Measurements from ENCODE around the gene PALLD. TPM values are rescaled to one million over a fixed set of nuclear protein-coding genes. Genes with fewer than 3 reads are reported as not detected.

PALLD gene
- total RNA-seq, 2 experiments from 2014 or later: 2.4 to 2.8 TPM

DNA sequence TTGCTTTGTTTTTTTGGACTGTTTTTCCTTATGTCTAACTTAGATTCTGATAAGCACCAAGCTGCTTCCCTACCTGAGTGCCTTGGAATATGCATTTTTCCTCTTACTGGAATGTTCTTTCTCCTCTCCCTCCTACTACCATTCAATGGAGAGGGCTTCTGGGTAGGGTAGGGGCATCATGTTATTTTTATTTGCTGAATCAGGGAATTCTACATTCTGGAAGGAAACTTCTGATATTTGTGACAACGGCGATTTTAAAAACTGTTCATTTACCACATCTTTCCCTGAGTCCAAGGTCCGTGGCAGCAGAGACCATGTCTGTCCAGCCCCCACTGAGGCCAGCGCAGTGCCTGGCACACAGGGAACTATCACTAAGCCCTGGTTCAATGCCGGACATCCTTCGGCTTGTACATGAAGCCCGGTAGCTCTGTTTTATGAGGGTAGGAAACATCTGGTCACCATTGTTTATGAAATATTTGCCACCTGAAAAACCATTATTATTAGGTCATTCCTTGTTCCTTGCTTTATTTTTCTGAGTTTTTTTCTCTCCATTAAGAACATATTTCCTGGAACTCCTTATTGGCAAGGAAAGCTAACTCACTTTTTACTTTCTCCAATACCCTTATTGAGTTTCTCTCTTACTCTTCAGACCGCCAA, 57.0 kb downstream of the PALLD start:
- H3K9me3 Mint-ChIP-seq: no peaks in the 10 kb centered on the region
- POLR2A ChIA-PET: interaction anchor here (0.6 kb wide), 1 partner anchor 38 kb away, joined by 3 read pairs; no protein-coding TSS in a partner anchor
- no peak overlapping the region for H3K27ac Mint-ChIP-seq
- no peak for DNase-seq
- no peak overlapping the region for H3K4me3 Mint-ChIP-seq
- H3K4me1 Mint-ChIP-seq: no peaks in the 10 kb centered on the region
- CTCF ChIA-PET: no interaction called here
- no peaks in the 10 kb centered on the region for H3K36me3 Mint-ChIP-seq (ENCODE audit: low read depth)
- H3K27me3 Mint-ChIP-seq: peaks cover 18% of the 10 kb centered on the region

DNA sequence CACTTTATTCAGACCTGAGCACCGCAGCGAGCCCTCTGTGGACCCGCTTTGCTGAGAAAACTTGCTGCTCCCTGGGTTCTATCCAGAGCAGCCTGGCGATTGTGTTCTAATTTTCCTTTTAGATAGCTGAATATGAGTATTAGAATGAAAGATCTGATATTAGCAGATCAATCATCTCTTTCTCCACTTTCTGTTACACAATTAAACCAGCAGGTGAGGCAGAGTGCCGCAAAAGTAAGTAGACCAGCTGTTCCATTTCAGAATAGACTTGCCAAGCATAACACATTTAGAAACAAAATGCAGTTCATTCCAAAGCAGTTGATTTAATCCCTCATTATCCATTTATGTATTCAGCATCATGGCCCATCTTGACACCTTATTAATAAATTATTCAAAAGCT, 58.6 kb downstream of the PALLD start:
- no peak overlapping the region for H3K4me3 Mint-ChIP-seq
- H3K27me3 Mint-ChIP-seq: peaks cover 21% of the 10 kb centered on the region
- CTCF ChIA-PET: no interaction called here

DNA sequence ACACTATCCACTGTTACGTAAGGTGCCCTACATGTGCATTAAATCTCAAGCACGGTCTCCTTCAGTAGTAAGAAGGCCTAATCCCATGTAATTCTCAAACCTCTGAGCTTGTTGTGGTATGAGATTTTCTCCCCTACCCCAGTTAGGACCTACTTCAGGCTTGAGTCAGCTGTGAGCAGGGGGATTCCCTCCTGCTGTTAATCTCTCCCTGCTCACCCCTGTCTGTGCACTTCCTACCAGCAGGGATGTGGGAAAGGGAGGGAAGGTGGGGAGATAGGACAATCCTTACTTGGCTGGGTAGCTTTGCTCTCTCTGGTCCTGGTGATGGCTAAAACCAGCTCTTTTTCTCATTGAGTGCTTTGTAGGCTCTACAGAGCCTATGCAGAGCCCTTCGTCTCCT, 60.8 kb downstream of the PALLD start:
- Mint-ChIP-seq H3K27me3 (peaks cover 19% of the 10 kb centered on the region), H3K4me1 (no peaks in the 10 kb centered on the region), H3K36me3 (ENCODE audit: low read depth) (no peaks in the 10 kb centered on the region), H3K27ac (no peak overlapping the region), H3K9me3 (no peaks in the 10 kb centered on the region), H3K4me3 (no peak overlapping the region)
- ChIA-PET POLR2A (no interaction called here), CTCF (no interaction called here)
- DNase-seq: no peak

More for the DNA sequence above, 58.6 kb downstream of the PALLD start:
- Mint-ChIP-seq H3K9me3 (no peaks in the 10 kb centered on the region), H3K36me3 (ENCODE audit: low read depth) (no peaks in the 10 kb centered on the region), H3K27ac (no peak overlapping the region), H3K4me1 (no peaks in the 10 kb centered on the region)
- POLR2A ChIA-PET: no interaction called here
- no peak for DNase-seq

DNA sequence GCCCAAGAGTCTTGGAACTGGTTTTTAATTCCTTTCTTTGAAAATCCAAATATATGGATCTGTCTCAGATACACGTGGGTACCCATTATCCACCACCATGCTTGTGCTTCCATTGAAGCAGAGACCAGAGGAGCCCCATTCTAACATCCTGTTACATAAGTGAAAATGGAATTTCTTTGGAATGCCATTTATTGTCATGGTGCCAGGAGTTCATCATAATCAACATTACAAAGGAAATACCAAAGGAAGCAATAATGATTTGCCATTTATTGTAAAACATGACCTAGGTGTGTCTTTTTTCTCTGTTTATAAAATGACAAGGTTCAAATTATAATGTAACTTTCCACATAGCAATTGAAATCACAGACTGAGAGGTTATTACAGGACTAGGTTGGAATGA, 61.7 kb downstream of the PALLD start:
- Mint-ChIP-seq H3K9me3 (no peaks in the 10 kb centered on the region), H3K4me3 (no peak overlapping the region), H3K27ac (no peak overlapping the region), H3K4me1 (no peaks in the 10 kb centered on the region), H3K36me3 (ENCODE audit: low read depth) (no peaks in the 10 kb centered on the region), H3K27me3 (peaks cover 21% of the 10 kb centered on the region)
- CTCF ChIA-PET: no interaction called here
- POLR2A ChIA-PET: no interaction called here
- no peak for DNase-seq

DNA sequence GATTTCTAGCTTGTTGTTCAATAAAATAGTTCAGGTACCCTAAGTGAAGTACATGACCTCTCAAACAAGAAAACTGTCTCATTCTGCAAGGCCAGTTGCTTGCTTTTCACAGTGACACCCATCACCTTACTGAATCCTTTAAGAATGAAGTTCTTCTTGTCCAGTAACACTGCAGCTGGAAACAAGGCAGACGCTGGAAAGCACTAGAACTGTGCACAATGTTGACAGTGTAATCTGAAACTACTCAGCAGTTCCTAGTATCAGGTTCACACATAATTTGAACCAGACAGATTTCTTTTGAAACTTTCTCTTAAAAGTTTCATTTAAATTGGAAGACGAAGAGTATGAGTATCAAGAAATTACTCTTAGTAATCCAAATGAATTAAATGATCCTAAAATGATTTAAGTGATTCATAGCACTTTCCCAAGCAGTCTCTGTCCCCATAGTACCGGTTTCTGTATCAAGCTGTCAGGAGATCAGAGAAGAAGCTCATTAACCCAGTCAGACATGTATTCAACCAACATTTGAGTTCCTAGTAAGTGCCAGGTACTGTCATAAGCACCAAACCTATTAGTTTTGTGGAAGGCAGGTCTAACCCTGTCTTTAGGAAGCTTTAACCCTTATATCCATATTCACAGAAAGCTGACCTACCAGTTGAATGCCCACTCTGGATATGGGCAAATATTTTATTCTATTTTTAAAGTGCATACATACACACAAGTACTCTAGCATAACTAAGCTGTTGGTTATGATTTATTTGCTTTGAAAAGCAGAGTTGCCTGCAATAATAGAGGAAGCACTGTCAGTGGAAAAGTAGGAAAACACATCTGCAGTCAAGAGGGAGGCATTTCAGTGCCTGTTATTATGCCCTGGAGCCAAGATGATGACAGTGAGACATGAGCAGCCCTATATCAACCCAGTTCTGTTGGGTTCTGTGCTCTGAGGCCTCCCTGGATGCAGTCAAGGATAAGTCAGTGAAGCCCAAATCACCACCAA, 63.6 kb downstream of the PALLD start:
- H3K27ac Mint-ChIP-seq: no peak overlapping the region
- H3K9me3 Mint-ChIP-seq: no peaks in the 10 kb centered on the region
- H3K27me3 Mint-ChIP-seq: peaks cover 15% of the 10 kb centered on the region
- H3K4me1 Mint-ChIP-seq: no peaks in the 10 kb centered on the region
- no peaks in the 10 kb centered on the region for H3K36me3 Mint-ChIP-seq (ENCODE audit: low read depth)
- H3K4me3 Mint-ChIP-seq: no peak overlapping the region
- CTCF ChIA-PET: interaction anchor here (1.6 kb wide), 1 partner anchor 8 kb away, joined by 4 read pairs; no protein-coding TSS in a partner anchor
- POLR2A ChIA-PET: no interaction called here
- no peak for DNase-seq

DNA sequence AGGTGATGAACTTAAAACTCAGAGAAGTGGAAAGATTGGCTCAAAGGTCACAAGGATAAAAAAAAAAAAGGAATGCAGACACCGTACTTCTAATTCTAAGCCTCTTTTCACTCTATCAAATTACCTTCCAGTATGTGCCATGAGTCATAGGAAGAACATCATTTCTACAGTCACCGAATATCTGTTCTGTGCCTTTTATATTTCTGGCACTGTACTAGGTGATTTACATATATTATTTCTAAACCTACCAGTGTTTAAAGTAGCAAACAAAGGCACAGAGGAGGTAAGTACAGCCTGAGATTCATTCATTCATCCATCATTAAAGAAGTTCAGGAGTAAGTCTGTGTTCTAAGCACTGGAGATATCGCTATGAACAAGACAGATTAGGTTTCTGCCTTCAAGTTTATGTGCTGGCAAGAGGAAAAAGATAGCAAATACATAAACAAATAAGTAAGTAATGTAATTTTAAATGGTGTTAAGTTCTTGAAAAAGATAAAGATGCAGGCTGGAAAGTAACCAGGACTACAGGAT, 65.3 kb downstream of the PALLD start:
- ChIA-PET POLR2A (no interaction called here), CTCF (no interaction called here)
- H3K27me3 Mint-ChIP-seq: peaks cover 13% of the 10 kb centered on the region
- H3K4me3 Mint-ChIP-seq: no peak overlapping the region
- no peaks in the 10 kb centered on the region for H3K36me3 Mint-ChIP-seq (ENCODE audit: low read depth)
- H3K4me1 Mint-ChIP-seq: no peaks in the 10 kb centered on the region
- DNase-seq: no peak
- H3K27ac Mint-ChIP-seq: no peak overlapping the region
- no peaks in the 10 kb centered on the region for H3K9me3 Mint-ChIP-seq

DNA sequence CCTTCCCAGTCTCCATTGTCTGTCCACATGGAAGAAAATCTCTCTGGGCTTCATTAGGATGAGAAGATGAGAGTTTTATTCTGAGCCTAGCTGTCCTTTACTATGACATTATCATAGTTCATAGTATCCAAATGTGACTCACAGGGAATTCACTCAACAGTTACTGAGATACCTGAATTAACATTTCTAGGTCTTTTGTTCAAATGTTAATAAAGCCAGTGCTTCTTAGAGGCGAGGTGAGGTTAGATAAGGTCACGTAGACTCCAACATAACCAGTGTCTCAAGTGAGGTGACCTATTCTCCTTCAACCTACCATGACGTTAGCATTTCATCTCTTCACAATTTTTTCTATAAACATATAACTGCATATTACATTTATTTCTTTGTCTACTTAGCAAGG, 67.2 kb downstream of the PALLD start:
- CTCF ChIA-PET: no interaction called here
- POLR2A ChIA-PET: no interaction called here
- Mint-ChIP-seq H3K4me3 (no peak overlapping the region), H3K27me3 (peaks cover 9% of the 10 kb centered on the region), H3K9me3 (no peaks in the 10 kb centered on the region), H3K27ac (no peak overlapping the region), H3K4me1 (no peaks in the 10 kb centered on the region), H3K36me3 (ENCODE audit: low read depth) (no peaks in the 10 kb centered on the region)
- DNase-seq: no peak

DNA sequence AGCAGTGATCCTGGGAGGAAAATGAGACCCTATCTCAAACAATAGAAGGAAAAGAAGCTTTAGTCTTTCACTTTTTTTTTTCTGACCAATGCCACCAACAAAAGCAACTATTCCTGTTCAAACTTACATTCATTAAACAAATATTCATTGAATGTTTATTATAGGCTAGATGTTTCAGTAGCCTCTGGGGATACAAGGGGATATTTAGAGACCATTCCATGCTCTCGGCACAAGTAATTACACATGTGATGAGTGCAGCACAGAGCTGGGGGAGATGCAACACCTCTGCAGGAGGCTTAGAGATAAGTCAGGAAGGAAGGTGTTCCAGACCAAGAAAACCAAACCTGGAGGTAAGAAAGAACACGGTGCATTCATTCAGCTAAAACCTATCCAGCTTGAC, 68.3 kb downstream of the PALLD start:
- DNase-seq: no peak
- H3K27me3 Mint-ChIP-seq: peaks cover 12% of the 10 kb centered on the region
- no peaks in the 10 kb centered on the region for H3K4me1 Mint-ChIP-seq
- no peak overlapping the region for H3K27ac Mint-ChIP-seq
- H3K36me3 Mint-ChIP-seq (ENCODE audit: low read depth): no peaks in the 10 kb centered on the region
- no peak overlapping the region for H3K4me3 Mint-ChIP-seq
- no peaks in the 10 kb centered on the region for H3K9me3 Mint-ChIP-seq
- ChIA-PET POLR2A (no interaction called here), CTCF (interaction anchor here (0.6 kb wide), 1 partner anchor 436 kb away, joined by 4 read pairs; no protein-coding TSS in a partner anchor)

DNA sequence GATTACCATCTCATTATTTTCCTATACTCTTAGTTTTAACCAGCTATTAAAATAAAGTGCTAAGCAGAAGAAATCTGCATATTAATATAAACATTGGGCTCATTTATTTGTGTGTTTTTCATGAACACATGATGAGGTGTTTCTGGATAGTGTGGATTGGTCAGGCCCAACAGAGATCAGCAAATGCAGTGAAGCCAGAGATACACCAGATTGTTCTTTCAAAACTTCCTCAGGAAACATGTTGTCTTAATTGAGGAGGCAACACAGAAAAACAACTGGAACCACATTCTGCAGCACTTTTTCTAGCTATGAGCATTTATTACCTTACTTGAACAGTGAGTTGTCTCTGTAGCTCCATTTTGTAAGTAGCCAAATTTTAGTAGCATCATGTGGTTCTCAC, 69.9 kb downstream of the PALLD start:
- peaks cover 13% of the 10 kb centered on the region for H3K27me3 Mint-ChIP-seq
- no peaks in the 10 kb centered on the region for H3K9me3 Mint-ChIP-seq
- no peaks in the 10 kb centered on the region for H3K4me1 Mint-ChIP-seq
- no peak overlapping the region for H3K27ac Mint-ChIP-seq
- POLR2A ChIA-PET: interaction anchor here (0.6 kb wide), 1 partner anchor 472 kb away, joined by 3 read pairs; no protein-coding TSS in a partner anchor
- CTCF ChIA-PET: interaction anchor here (1.3 to 1.5 kb wide), 2 partner anchors 19 to 57 kb away, joined by 3 read pairs; no protein-coding TSS in a partner anchor
- no peaks in the 10 kb centered on the region for H3K36me3 Mint-ChIP-seq (ENCODE audit: low read depth)
- DNase-seq: no peak
- H3K4me3 Mint-ChIP-seq: no peak overlapping the region

DNA sequence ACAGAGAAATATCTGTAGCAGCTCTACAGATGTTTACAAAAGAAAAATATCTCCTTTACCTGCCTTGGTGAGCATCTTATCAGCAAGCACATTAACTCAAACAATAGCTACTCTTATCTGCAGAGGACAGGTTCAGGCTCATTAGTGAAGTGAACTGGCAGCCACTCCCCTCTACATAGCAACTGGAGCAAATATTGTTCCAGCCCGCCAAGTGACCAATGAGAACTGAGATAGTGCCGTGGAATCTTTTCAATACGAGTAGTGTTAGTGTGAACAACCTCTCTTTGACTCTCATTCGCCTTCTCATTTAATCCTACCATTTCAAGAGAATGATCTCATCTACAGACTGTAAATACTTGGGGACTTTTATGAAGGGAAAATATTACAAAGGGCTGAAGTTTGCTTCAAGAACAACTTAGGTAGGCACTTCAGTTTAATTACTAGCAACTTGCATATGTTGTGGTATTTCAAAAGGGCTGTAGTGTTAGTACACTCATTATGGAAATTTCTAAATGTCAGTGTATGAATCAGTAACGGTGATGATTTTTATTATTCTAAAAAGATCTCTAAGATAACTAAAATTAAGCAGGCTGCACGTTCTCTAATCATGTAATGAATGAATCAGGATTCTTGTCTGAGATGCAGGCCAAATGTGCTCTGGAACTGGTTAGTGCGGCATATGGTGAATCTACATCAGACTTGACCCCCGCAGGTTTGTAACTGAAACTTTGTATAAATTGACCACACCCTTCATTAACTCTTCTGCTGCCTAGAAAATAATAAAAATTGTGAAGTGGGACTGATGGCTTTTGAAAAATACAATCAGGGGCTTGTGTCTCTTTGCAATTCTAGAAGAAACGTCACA, 72.4 kb downstream of the PALLD start:
- CTCF ChIA-PET: interaction anchor here (0.6 kb wide), 1 partner anchor 24 kb away, joined by 5 read pairs; no protein-coding TSS in a partner anchor
- H3K4me3 Mint-ChIP-seq: no peak overlapping the region
- H3K27ac Mint-ChIP-seq: no peak overlapping the region
- H3K9me3 Mint-ChIP-seq: no peaks in the 10 kb centered on the region
- H3K4me1 Mint-ChIP-seq: no peaks in the 10 kb centered on the region
- DNase-seq: no peak
- POLR2A ChIA-PET: no interaction called here
- H3K27me3 Mint-ChIP-seq: peaks cover 6% of the 10 kb centered on the region
- H3K36me3 Mint-ChIP-seq (ENCODE audit: low read depth): no peaks in the 10 kb centered on the region

DNA sequence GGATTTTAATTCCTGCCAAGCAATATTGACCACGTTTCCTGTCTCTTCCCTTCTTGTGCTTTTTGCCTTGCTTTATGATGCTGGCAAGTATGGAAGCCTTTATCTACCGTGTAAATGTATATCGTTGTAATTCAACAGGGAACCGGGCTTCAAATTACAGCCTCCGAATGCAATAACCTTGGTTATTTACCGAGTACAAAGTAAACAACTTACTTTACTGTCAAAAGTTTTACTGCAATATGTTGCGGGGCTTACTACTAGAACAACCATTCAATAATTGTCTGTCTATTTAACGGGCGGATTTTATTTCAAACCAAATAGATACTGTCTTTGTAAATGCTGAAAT, 73.1 kb downstream of the PALLD start:
- H3K9me3 Mint-ChIP-seq: peaks cover under 1% of the 10 kb centered on the region
- peaks cover 6% of the 10 kb centered on the region for H3K27me3 Mint-ChIP-seq
- no peak overlapping the region for H3K4me3 Mint-ChIP-seq
- H3K36me3 Mint-ChIP-seq (ENCODE audit: low read depth): no peaks in the 10 kb centered on the region
- POLR2A ChIA-PET: no interaction called here
- no peaks in the 10 kb centered on the region for H3K4me1 Mint-ChIP-seq
- no peak overlapping the region for H3K27ac Mint-ChIP-seq
- CTCF ChIA-PET: no interaction called here
- DNase-seq: no peak

DNA sequence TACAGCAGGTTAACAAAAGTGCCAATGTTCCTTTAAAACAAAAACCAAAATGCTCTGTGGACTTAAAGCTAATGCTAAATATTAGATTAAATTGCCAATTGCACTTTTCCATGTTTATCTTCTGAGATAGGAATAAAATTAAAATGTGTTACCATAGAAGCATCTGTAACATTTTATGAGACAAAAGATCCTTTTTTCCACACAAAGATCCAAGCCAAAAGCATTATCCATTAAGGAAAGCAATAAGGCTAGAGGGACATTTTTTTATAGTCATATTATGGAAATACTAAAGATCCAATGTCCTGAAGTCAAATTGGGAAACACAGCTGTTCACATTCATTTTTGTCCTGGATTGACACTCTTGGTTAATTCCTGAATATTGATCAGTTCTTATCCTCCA, 73.6 kb downstream of the PALLD start:
- ChIA-PET CTCF (no interaction called here), POLR2A (no interaction called here)
- Mint-ChIP-seq H3K27me3 (peaks cover 6% of the 10 kb centered on the region), H3K4me1 (no peaks in the 10 kb centered on the region), H3K9me3 (peaks cover 3% of the 10 kb centered on the region), H3K4me3 (no peak overlapping the region), H3K27ac (no peak overlapping the region), H3K36me3 (ENCODE audit: low read depth) (no peaks in the 10 kb centered on the region)
- no peak for DNase-seq

Data from activated CD4-positive, alpha-beta T cell treated with anti-CD3 and anti-CD28 coated beads, Interleukin-2, amount 10 ng/mL, durations not matched to agents 7 days and 5 days (primary cell).